GM23248 (cell line): Measurements from ENCODE around the gene MOSPD3. TPM values are rescaled to one million over a fixed set of nuclear protein-coding genes. Genes with fewer than 3 reads are reported as not detected.
A peak's percentile ranks its signal among the peaks of the same experiment; 100 is the strongest.
"Not testable (repeated sequence)": the region's sequence is repeated elsewhere in the genome, so short reads cannot be mapped to it uniquely, and the experiment has no call there.

ENCODE experiments used
- DNase-seq: peaks from one replicate; pipeline ENCODE4 v3.0.0-alpha.2; 2015
- H2AFZ ChIP-seq: fragments of 200-600 bp; sonication (generic); 2 replicates; pipeline ENCODE4 v1.6.1; 2016; ENCODE audit warnings: antibody characterized with exemption
- H3F3A ChIP-seq: fragments of 200-600 bp; sonication (generic); 2 replicates; pipeline ENCODE4 v1.6.1; 2016; ENCODE audit warnings: mild to moderate bottlenecking, antibody characterized with exemption, mixed run types; ENCODE audit not compliant: insufficient read depth
- H3K27ac ChIP-seq: fragments of 200-600 bp; sonication (generic); 2 replicates; pipeline ENCODE4 v1.5.1; 2016; ENCODE audit warnings: mild to moderate bottlenecking
- H3K27me3 ChIP-seq: fragments of 200-600 bp; sonication (generic); replicated peaks from 2 replicates; pipeline ENCODE4 v1.6.1; 2016; ENCODE audit warnings: mild to moderate bottlenecking; ENCODE audit not compliant: insufficient read depth
- H3K36me3 ChIP-seq: fragments of 200-600 bp; sonication (generic); 2 replicates; pipeline ENCODE4 v1.6.1; 2016; ENCODE audit warnings: low read depth, mild to moderate bottlenecking
- H3K4me1 ChIP-seq: fragments of 200-600 bp; sonication (generic); 2 replicates; pipeline ENCODE4 v1.6.1; 2016; ENCODE audit warnings: mild to moderate bottlenecking; ENCODE audit not compliant: insufficient read depth
- H3K4me2 ChIP-seq: fragments of 200-600 bp; sonication (generic); one replicate; pipeline ENCODE4 v1.6.1; 2016; ENCODE audit warnings: mild to moderate bottlenecking; ENCODE audit not compliant: unreplicated experiment
- H3K4me3 ChIP-seq: fragments of 200-600 bp; sonication (generic); 2 replicates; pipeline ENCODE4 v1.5.1; 2016; ENCODE audit warnings: mild to moderate bottlenecking
- H3K79me2 ChIP-seq: fragments of 200-600 bp; sonication (generic); 2 replicates; pipeline ENCODE4 v1.6.1; 2016; ENCODE audit warnings: mild to moderate bottlenecking; ENCODE audit not compliant: insufficient read depth
- H3K9ac ChIP-seq: fragments of 200-600 bp; sonication (generic); 2 replicates; pipeline ENCODE4 v1.6.1; 2016; ENCODE audit warnings: mild to moderate bottlenecking
- H3K9me2 ChIP-seq: fragments of 200-600 bp; sonication (generic); 2 replicates; pipeline ENCODE4 v1.6.1; 2016; ENCODE audit warnings: mixed run types, mild to moderate bottlenecking, moderate library complexity; ENCODE audit not compliant: insufficient read depth
- H3K9me3 ChIP-seq: fragments of 200-600 bp; sonication (generic); one replicate; pipeline ENCODE4 v1.6.1; 2017; ENCODE audit warnings: low read depth
- H4K20me1 ChIP-seq: fragments of 200-600 bp; sonication (generic); 2 replicates; pipeline ENCODE4 v1.6.0; 2016; ENCODE audit not compliant: insufficient read depth
- EZH2 ChIP-seq: fragments of 200-600 bp; sonication (generic); IDR thresholded peaks from 2 replicates; pipeline ENCODE4 v1.6.1; 2018; ENCODE audit warnings: antibody characterized with exemption, mild to moderate bottlenecking; ENCODE audit not compliant: insufficient read depth, poor library complexity, severe bottlenecking
- EZH2phosphoT487 ChIP-seq: fragments of 200-600 bp; sonication (generic); IDR thresholded peaks from 2 replicates; pipeline ENCODE4 v1.6.1; 2018; ENCODE audit warnings: antibody characterized with exemption, moderate library complexity, mild to moderate bottlenecking, low read depth; ENCODE audit not compliant: insufficient read depth
- WGBS, 2 experiments: methylation state at CpG; one replicate each; pipeline ENCODE4 v1.1.6; 2015 to 2017; ENCODE audit warnings: low lambda C conversion rate in 2 of 2, low coverage in 1 of 2; ENCODE audit errors: missing lambda C conversion rate in 2 of 2; 5-methylcytosine and 5-hydroxymethylcytosine counted together
- in situ Hi-C: fragments of 300-500 bp; cut with MboI; formaldehyde crosslinking; loops from 2 replicates; pipeline ENCODE4 v1.15.0; 2020
- polyA plus RNA-seq: library from polyadenylated mRNA; unstranded; fragments of >200 nt; fragmentation: Nextera tagmentation; extraction: Ambion mirVana; gene quantifications from 2 replicates; pipeline ENCODE4 v1.2.1, GENCODE V29; 2016
- total RNA-seq: library from RNA; depleted of rRNA; stranded (reverse); fragments of >200 nt; shearing (Covaris generic); gene quantifications from 2 replicates; pipeline ENCODE4 v1.2.3, GENCODE V29; 2014; rRNA removed

MOSPD3 gene
- total RNA-seq (14.0 and 17.5 TPM in 2 replicates), polyA plus RNA-seq (26.5 and 27.1 TPM in 2 replicates)

- Histone ChIP-seq H3K27me3 (no peaks in the 10 kb centered on the region), H3K4me1 (no peaks in the 10 kb centered on the region), H3K79me2 (no peaks in the 10 kb centered on the region), H3K9me3 (no peaks in the 10 kb centered on the region), H3K9me2 (no peaks in the 10 kb centered on the region), H2AFZ (peak within 1 kb of the TSS; percentile 89), H3K36me3 (no peaks in the 10 kb centered on the region), H3K9ac (peak within 1 kb of the TSS; percentile 76), H3K4me2 (peak within 1 kb of the TSS; percentile 77), H3F3A (peaks cover 17% of the 10 kb centered on the region), H4K20me1 (no peaks in the 10 kb centered on the region), H3K4me3 (peak within 1 kb of the TSS; percentile 89), H3K27ac (peak within 1 kb of the TSS; percentile 81)
- in situ Hi-C loops, result no loop called here
- peak; percentile 100 for DNase-seq
- WGBS, 2 experiments, result 1 to 3% methylated on average over 37 to 56 of the region's 61 CpGs
- TF ChIP-seq EZH2, result no peak
- TF ChIP-seq EZH2phosphoT487, result no peak
These were observed at the start of gene MOSPD3 for GRCh38 chr7:100611983-100612729. TSS of gene MOSPD3 (plus strand) at chr7:100612540. CDS start at chr7:100612792, 252 bp downstream.

- Histone ChIP-seq H3K27me3 (no peaks in the 10 kb centered on the region), H3K9ac (no peak overlapping the region), H3K9me2 (no peaks in the 10 kb centered on the region), H3K27ac (no peak overlapping the region), H3K36me3 (no peaks in the 10 kb centered on the region), H2AFZ (no peak overlapping the region), H3K4me2 (no peak overlapping the region), H3K4me1 (no peaks in the 10 kb centered on the region), H3K79me2 (no peaks in the 10 kb centered on the region), H4K20me1 (no peaks in the 10 kb centered on the region), H3F3A (no peaks in the 10 kb centered on the region), H3K9me3 (no peaks in the 10 kb centered on the region), H3K4me3 (no peak overlapping the region)
- DNase-seq, result no peak
- no peak for TF ChIP-seq EZH2phosphoT487
- TF ChIP-seq EZH2, result no peak
- in situ Hi-C loops, result no loop called here
- 85 to 89% methylated on average over 8 of the region's 8 CpGs for WGBS, 2 experiments
These were observed 49.2 kb upstream of the MOSPD3 start for GRCh38 chr7:100563100-100563564.

GRCh38 chr7:100563809-100564400 is 48.4 kb upstream of the MOSPD3 start:
- Histone ChIP-seq H3K36me3 (no peaks in the 10 kb centered on the region), H4K20me1 (no peaks in the 10 kb centered on the region), H3K27me3 (no peaks in the 10 kb centered on the region), H3K79me2 (no peaks in the 10 kb centered on the region), H3K4me1 (no peaks in the 10 kb centered on the region), H3K9me3 (no peaks in the 10 kb centered on the region), H3K9ac (no peak overlapping the region), H2AFZ (no peak overlapping the region), H3K9me2 (no peaks in the 10 kb centered on the region), H3K27ac (no peak overlapping the region), H3F3A (no peaks in the 10 kb centered on the region), H3K4me2 (no peak overlapping the region), H3K4me3 (no peak overlapping the region)
- DNase-seq, result peak; percentile 74
- in situ Hi-C loops, result no loop called here
- TF ChIP-seq EZH2phosphoT487 (no peak), EZH2 (no peak)
- WGBS, 2 experiments, result 16 to 26% methylated on average over 11 to 12 of the region's 12 CpGs

- H3K36me3 ChIP-seq, H3K4me2 ChIP-seq, in situ Hi-C loops, H3K79me2 ChIP-seq, H3K4me3 ChIP-seq, H3K27ac ChIP-seq, H4K20me1 ChIP-seq, H3K9ac ChIP-seq, H3K4me1 ChIP-seq, H2AFZ ChIP-seq, H3F3A ChIP-seq, H3K9me3 ChIP-seq, H3K9me2 ChIP-seq, DNase-seq, H3K27me3 ChIP-seq: not testable (repeated sequence)
- 81 to 93% methylated on average over 6 of the region's 6 CpGs for WGBS, 2 experiments
These were observed 47.9 kb upstream of the MOSPD3 start for GRCh38 chr7:100564405-100564804.
